Fibroblast of mammary gland (primary cell): Measurements from ENCODE around the gene HSD17B4.
"Not testable (repeated sequence)": the region's sequence is repeated elsewhere in the genome, so short reads cannot be mapped to it uniquely, and the experiment has no call there.

ENCODE experiments used
- DNase-seq: peaks from one replicate; pipeline ENCODE4 v3.0.0-alpha.2; 2010; ENCODE audit warnings: low read depth
- H3K4me3 ChIP-seq: 2 replicates; pipeline ENCODE4 v1.5.1; 2011; ENCODE audit warnings: low read depth, mild to moderate bottlenecking, low read length, moderate library complexity; ENCODE audit not compliant: control insufficient read depth
- TF ChIP-seq, protein P1 (sequence below): conservative IDR thresholded peaks from 2 replicates; pipeline ENCODE4 v1.5.1; 2011; ENCODE audit warnings: low read depth, low read length, inconsistent platforms; ENCODE audit not compliant: control insufficient read depth, insufficient read depth

Gene HSD17B4

DNA sequence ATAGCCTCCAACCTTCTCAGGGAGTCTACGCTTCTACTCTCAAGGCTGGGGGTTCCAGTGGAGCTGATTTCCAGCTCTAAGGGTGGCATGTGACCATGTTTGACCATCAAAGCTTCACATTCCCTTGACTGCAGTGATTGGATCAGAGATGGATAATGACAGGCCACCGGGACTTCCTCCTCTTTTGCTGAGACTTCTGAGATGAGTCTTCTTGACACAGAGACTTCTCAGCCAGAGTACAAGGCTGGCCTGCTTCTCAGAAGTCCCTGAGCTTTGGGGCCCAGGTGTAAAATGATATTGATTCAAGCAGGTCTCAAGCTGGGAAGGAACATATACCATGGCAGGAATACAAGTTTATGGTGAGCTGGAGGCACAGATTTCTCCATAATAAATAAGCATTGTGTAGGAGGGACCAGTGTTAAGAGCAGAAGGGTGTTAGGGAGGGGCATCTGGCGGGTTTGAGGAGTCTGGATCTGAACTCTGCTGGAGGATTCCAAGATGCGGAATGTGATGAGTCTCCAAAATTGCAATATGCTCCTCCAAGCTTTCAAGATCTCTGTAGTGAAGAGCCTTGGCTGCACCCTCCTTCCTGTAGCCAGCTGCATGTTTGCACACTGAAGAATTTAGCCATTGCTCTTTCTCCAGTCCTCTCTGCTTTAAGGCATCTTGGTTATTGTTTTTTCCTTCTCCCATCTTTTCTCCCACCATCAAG, 41.7 kb upstream of the HSD17B4 start:
- no peak overlapping the region for H3K4me3 ChIP-seq
- TF ChIP-seq, protein P1, sequence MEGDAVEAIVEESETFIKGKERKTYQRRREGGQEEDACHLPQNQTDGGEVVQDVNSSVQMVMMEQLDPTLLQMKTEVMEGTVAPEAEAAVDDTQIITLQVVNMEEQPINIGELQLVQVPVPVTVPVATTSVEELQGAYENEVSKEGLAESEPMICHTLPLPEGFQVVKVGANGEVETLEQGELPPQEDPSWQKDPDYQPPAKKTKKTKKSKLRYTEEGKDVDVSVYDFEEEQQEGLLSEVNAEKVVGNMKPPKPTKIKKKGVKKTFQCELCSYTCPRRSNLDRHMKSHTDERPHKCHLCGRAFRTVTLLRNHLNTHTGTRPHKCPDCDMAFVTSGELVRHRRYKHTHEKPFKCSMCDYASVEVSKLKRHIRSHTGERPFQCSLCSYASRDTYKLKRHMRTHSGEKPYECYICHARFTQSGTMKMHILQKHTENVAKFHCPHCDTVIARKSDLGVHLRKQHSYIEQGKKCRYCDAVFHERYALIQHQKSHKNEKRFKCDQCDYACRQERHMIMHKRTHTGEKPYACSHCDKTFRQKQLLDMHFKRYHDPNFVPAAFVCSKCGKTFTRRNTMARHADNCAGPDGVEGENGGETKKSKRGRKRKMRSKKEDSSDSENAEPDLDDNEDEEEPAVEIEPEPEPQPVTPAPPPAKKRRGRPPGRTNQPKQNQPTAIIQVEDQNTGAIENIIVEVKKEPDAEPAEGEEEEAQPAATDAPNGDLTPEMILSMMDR = no peak
- peak; percentile 14 for DNase-seq

- TF ChIP-seq, protein P1 = peak; percentile 95
- DNase-seq = peak; percentile 81
- peak overlapping the region; percentile 47 for H3K4me3 ChIP-seq
Measured at GRCh38 chr5:119411361-119412278, 40.7 kb upstream of the HSD17B4 start.

DNA sequence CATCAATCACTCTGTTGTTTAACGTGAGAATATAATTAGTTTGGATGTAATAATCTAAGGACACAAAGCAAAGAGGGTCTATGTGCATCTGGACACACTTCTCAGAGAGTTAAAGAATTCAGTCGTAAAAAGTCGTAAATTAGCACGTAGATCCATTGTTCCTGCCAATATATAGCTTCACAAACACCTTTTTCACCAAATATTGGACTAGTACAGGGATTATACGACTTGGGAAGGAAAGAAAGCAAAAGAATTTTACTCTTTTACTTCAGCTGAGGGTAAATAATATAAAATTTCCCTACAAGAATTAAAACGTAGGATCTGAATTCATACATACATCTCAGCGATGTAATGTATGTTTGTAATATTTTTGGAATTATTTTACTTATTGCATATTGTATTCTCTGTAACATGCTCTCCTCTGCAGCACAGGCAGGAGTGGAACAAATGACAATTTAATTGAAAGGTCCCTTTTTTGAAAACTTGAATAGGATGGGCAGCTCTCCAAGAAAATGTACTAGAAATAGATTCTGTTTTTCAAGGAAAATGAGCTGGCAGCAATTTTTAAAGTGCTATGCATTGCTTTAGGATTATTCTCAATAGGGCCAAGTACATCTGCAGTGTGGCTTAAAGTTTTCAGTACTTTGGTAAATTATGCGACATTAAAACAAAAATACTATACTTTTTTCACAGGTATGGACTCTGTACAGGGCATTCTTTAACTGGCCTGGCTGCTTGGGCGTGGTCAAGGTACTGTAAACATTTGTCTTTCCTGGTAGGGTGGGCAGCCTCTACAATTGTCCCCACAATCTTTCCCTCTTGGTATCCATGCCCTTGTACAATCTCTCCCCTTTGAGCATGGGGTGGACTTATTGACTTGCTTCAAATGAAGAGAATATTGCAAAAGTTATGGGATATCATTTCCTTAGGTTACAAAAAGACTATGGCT, 39.7 kb upstream of the HSD17B4 start:
- peak overlapping the region; percentile 47 for H3K4me3 ChIP-seq
- DNase-seq = no peak
- TF ChIP-seq, protein P1 = no peak

DNA sequence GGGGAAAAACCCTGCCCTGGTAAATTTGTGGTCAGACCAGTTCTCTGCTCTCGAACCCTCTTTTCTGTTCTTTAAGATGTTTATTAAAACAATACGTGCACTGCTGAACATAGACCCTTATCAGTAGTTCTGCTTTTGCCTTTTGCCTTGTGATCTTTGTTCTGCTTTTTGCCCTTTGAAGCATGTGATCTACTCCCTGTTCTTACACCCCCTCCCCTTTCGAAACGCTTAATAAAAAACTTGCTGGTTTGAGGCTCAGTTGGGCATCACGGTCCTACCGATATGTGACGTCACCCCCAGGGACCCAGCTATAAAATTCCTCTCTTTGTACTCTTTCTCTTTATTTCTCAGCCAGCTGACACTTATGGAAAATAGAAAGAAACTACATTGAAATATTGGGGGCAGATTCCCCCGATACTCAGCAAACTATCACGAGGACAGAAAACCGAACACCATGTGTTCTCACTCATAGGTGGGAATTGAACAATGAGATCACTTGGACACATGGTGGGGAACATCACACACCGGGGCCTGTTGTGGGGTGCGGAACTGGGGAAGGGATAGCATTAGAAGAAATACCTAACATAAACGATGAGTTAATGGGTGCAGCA, 38.1 kb upstream of the HSD17B4 start:
- H3K4me3 ChIP-seq, DNase-seq: not testable (repeated sequence)

- no peak overlapping the region for H3K4me3 ChIP-seq
- peak; percentile 69 for DNase-seq
- TF ChIP-seq, protein P1 = no peak
Measured at GRCh38 chr5:119417891-119418605, 34.2 kb upstream of the HSD17B4 start.

GRCh38 chr5:119418606-119419100, 33.6 kb upstream of the HSD17B4 start:
- TF ChIP-seq, protein P1 = no peak

More at GRCh38 chr5:119418606-119419100, 33.6 kb upstream of the HSD17B4 start:
- no peak for DNase-seq
- no peak overlapping the region for H3K4me3 ChIP-seq
